ENCODE results near the gene C17orf67.

The C17orf67 gene

GRCh38 chr17:56796536-56796935 is 37.2 kb downstream of the C17orf67 start:
- no peak for DNase-seq (ENCODE audit: extremely low read depth, low read depth)
- TF ChIP-seq CTCF (IDR thresholded peaks at IDR 0.05; ENCODE audit: low read depth, low read length): no peak

- TF ChIP-seq CTCF (IDR thresholded peaks at IDR 0.05; ENCODE audit: low read depth, low read length): no peak
- DNase-seq (ENCODE audit: extremely low read depth, low read depth): no peak
Observed at GRCh38 chr17:56795221-56795865, 38.4 kb downstream of the C17orf67 start.

GRCh38 chr17:56793957-56794356 is 39.8 kb downstream of the C17orf67 start:
- no peak for TF ChIP-seq CTCF (IDR thresholded peaks at IDR 0.05; ENCODE audit: low read depth, low read length)
- DNase-seq (ENCODE audit: extremely low read depth, low read depth): no peak

GRCh38 chr17:56793531-56793930 is 40.2 kb downstream of the C17orf67 start:
- DNase-seq (ENCODE audit: extremely low read depth, low read depth): peak; percentile 27
- no peak for TF ChIP-seq CTCF (IDR thresholded peaks at IDR 0.05; ENCODE audit: low read depth, low read length)

GRCh38 chr17:56792267-56792666 is 41.5 kb downstream of the C17orf67 start:
- DNase-seq (ENCODE audit: extremely low read depth, low read depth): no peak
- TF ChIP-seq CTCF (IDR thresholded peaks at IDR 0.05; ENCODE audit: low read depth, low read length): no peak

- TF ChIP-seq CTCF (IDR thresholded peaks at IDR 0.05; ENCODE audit: low read depth, low read length): no peak
- peak; percentile 93 for DNase-seq (ENCODE audit: extremely low read depth, low read depth)
Observed at GRCh38 chr17:56786989-56787482, 46.7 kb downstream of the C17orf67 start.

- no peak for DNase-seq (ENCODE audit: extremely low read depth, low read depth)
- no peak for TF ChIP-seq CTCF (IDR thresholded peaks at IDR 0.05; ENCODE audit: low read depth, low read length)
Observed at GRCh38 chr17:56785997-56786680, 47.6 kb downstream of the C17orf67 start.
